ENCODE data around the gene UGGT2. TPM values are rescaled to one million over a fixed set of nuclear protein-coding genes. Genes with fewer than 3 reads are reported as not detected.
"Not testable (repeated sequence)": the region's sequence is repeated elsewhere in the genome, so short reads cannot be mapped to it uniquely, and the experiment has no call there.

UGGT2 gene
- total and polyA plus RNA-seq, 7 donors: 1.2 to 40.2 (median 32.7) TPM

- H3K27me3 ChIP-seq: no peaks in the 10 kb centered on the region
- 72 to 86% methylated on average over 2 of the region's 2 CpGs for WGBS, 2 donors
- DNase-seq: no peak
- no peaks in the 10 kb centered on the region for H3K36me3 ChIP-seq
- no peaks in the 10 kb centered on the region for H3K4me1 ChIP-seq
- H3K27ac ChIP-seq: no peak overlapping the region
- TF ChIP-seq POLR2AphosphoS5 (IDR thresholded peaks at IDR 0.05) (no peak), CTCF (IDR thresholded peaks at IDR 0.05) (no peak), POLR2A (IDR thresholded peaks at IDR 0.05) (no peak), EP300 (IDR thresholded peaks at IDR 0.05) (no peak)
- no peaks in the 10 kb centered on the region for H3K9me3 ChIP-seq
- H3K4me3 ChIP-seq: no peak overlapping the region
- intact Hi-C loops (cut with DNase I): no loop called here
Measured at GRCh38 chr13:96068729-96069128, 15.5 kb upstream of the UGGT2 start.

- no peaks in the 10 kb centered on the region for H3K9me3 ChIP-seq
- H3K4me1 ChIP-seq: no peaks in the 10 kb centered on the region
- no peak overlapping the region for H3K4me3 ChIP-seq
- no peak for TF ChIP-seq POLR2A (IDR thresholded peaks at IDR 0.05)
- no peak for TF ChIP-seq POLR2AphosphoS5 (IDR thresholded peaks at IDR 0.05)
- TF ChIP-seq EP300 (IDR thresholded peaks at IDR 0.05): no peak
- no peak for TF ChIP-seq CTCF (IDR thresholded peaks at IDR 0.05)
- WGBS, 2 donors: 87 to 90% methylated on average over 2 of the region's 2 CpGs
- no peak for DNase-seq
- intact Hi-C loops (cut with DNase I): no loop called here
- no peaks in the 10 kb centered on the region for H3K36me3 ChIP-seq
- H3K27ac ChIP-seq: no peak overlapping the region
- H3K27me3 ChIP-seq: no peaks in the 10 kb centered on the region
Measured at GRCh38 chr13:96065849-96066248, 12.6 kb upstream of the UGGT2 start.

GRCh38 chr13:96052656-96053002 lies 572 bp downstream of the UGGT2 start:
- H3K27me3 ChIP-seq: no peaks in the 10 kb centered on the region
- TF ChIP-seq POLR2A (IDR thresholded peaks at IDR 0.05) (no peak), POLR2AphosphoS5 (IDR thresholded peaks at IDR 0.05) (peak in 1 of 4 donors; percentile 10)
- intact Hi-C loops (cut with DNase I): loop anchor here (5.0 kb wide), 1 partner anchor 1380 kb away; the partner anchor contains the start of gene RAP2A
- H3K36me3 ChIP-seq: no peaks in the 10 kb centered on the region
- H3K4me1 ChIP-seq: peaks cover 0 to 12% (median 10%) of the 10 kb centered on the region in 4 donors
- DNase-seq: no peak
- no peaks in the 10 kb centered on the region for H3K9me3 ChIP-seq
- peak overlapping the region; percentile 83 to 93 (median 88) for H3K4me3 ChIP-seq
- WGBS, 2 donors: 1 to 3% methylated on average over 12 of the region's 12 CpGs
- peak overlapping the region; percentile 81 to 87 (median 82) for H3K27ac ChIP-seq

GRCh38 chr13:96051946-96052345 lies 1.3 kb downstream of the UGGT2 start:
- not testable (repeated sequence) for H3K9me3 ChIP-seq, H3K27ac ChIP-seq, DNase-seq, H3K27me3 ChIP-seq, H3K36me3 ChIP-seq
- H3K4me3 ChIP-seq: peak overlapping the region in 1 of 4 donors; percentile 90
- intact Hi-C loops (cut with DNase I): loop anchor here (5.0 kb wide), 1 partner anchor 1380 kb away; the partner anchor contains the start of gene RAP2A
- H3K4me1 ChIP-seq: peaks cover 0 to 12% (median 10%) of the 10 kb centered on the region in 4 donors
- 89 to 94% methylated on average over 3 of the region's 3 CpGs for WGBS, 2 donors

- WGBS, 2 donors: 94 to 97% methylated on average over 5 of the region's 5 CpGs
- not testable (repeated sequence) for H3K27ac ChIP-seq, H3K36me3 ChIP-seq, H3K27me3 ChIP-seq, H3K4me3 ChIP-seq, DNase-seq, H3K9me3 ChIP-seq
- peaks cover 0 to 12% (median 10%) of the 10 kb centered on the region in 4 donors for H3K4me1 ChIP-seq
- intact Hi-C loops (cut with DNase I): loop anchor here (5.0 kb wide), 1 partner anchor 1381 kb away; the partner anchor contains the start of gene RAP2A
Measured at GRCh38 chr13:96051491-96051890, 1.7 kb downstream of the UGGT2 start.

GRCh38 chr13:96050955-96051354 lies 2.2 kb downstream of the UGGT2 start:
- not testable (repeated sequence) for H3K27me3 ChIP-seq, DNase-seq, H3K27ac ChIP-seq, H3K9me3 ChIP-seq, H3K4me3 ChIP-seq, H3K36me3 ChIP-seq
- H3K4me1 ChIP-seq: peaks cover 0 to 12% (median 10%) of the 10 kb centered on the region in 4 donors
- intact Hi-C loops (cut with DNase I): loop anchor here (5.0 kb wide), 1 partner anchor 1381 kb away; the partner anchor contains the start of gene RAP2A
- WGBS, 2 donors: 83 to 93% methylated on average over 2 to 4 of the region's 4 CpGs

GRCh38 chr13:96046449-96047126 lies 6.6 kb downstream of the UGGT2 start:
- H3K27me3 ChIP-seq; H3K4me3 ChIP-seq; H3K27ac ChIP-seq; intact Hi-C loops (cut with DNase I); H3K4me1 ChIP-seq; DNase-seq; H3K9me3 ChIP-seq; H3K36me3 ChIP-seq: not testable (repeated sequence)
- 97 to 98% methylated on average over 16 of the region's 16 CpGs for WGBS, 2 donors
